GM21526 (cell line): ENCODE results near the gene SRPK3.

Source experiments
- ATAC-seq: cut with Tn5 transposase; IDR thresholded peaks from one replicate; pipeline ENCODE4 v1.9.1; 2021; ENCODE audit warnings: moderate library complexity; ENCODE audit not compliant: unreplicated experiment, low FRiP score

Gene SRPK3

DNA sequence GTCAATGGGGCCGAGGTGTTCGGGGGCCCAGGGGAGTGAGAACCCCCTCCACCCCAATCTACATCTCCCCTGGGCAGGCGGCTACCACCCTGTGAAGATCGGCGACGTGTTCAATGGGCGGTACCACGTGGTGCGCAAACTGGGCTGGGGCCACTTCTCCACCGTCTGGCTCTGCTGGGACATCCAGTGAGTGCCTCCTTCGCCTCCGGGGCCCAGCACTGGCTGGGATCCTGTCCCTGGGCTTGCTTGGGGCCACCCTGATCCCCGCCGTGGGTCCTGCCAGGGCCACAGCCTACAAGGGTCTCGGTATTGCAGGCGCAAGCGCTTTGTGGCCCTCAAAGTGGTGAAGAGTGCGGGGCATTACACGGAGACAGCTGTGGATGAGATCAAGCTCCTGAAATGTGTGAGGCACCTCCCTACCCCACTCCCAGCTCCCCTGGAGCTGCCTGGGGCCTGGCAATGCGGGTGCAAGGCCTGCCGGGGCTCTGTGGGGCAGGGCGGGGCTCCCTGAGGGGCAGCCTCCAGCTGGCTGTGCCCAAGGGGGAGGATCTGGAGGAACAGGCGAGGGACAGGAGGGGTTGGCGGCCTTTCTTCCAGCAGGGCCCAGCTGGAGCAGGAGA lies 697 bp downstream of the SRPK3 start:
- no peak for ATAC-seq

DNA sequence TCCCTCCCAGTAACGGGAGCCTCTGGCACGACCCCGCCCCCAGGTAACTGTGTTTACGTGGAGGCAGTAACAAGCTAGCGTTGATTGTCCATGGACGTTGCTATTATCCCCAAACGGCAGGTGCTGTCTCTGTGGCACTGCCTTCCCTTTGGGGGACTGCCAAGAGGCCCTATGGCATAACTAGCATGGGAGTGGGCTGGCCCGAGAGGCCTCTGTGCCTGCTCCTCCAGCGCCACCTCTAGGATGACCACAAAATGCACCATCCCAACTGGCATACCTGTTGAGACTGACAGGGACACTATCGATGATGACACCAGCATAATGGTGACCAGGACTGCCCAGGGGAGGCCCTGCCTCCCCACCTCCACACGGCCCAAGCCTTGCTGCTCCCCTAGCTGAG lies 1.5 kb downstream of the SRPK3 start:
- ATAC-seq, result no peak

DNA sequence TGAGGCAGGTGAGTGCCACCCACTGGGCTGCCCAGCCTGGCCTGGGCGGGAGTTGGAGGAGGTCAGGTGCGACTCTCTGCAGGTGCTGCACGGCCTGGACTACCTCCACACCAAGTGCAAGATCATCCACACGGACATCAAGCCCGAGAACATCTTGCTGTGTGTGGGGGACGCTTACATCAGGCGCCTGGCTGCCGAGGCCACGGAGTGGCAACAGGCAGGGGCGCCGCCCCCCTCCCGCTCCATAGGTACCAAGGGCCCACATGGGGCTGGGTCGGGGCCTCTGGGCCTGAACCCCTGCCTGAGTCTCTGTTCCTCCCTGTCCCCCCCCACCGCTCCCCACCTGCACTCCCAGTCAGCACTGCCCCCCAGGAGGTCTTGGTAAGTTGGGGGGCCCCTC lies 2.0 kb downstream of the SRPK3 start:
- no peak for ATAC-seq

DNA sequence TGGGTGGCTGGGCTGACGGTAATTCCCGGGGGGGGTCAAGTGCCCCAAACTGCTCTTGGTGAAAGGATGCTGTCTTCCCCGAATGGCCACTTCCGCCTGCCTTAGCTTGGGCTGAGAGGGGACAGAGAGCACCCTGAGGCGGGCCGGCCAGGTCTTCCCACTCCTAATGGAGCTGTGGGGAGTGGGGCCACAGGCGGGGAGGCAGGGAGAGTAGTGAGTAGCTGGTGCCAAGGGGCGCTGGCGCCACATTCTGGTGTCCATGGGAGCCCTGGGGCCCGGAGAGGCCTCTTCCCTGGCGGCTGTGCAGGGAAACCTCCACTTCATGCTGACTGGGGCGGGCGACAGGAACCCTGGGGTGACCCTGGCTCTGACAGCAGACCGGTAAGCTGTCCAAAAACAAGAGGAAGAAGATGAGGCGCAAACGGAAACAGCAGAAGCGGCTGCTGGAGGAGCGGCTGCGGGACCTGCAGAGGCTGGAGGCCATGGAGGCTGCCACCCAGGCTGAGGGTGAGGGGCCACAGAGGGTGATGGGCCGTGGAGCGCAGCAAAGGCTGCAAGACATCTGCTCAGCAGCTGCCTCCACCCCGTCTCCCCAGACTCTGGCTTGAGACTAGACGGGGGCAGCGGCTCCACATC lies 2.7 kb downstream of the SRPK3 start:
- ATAC-seq, result no peak

DNA sequence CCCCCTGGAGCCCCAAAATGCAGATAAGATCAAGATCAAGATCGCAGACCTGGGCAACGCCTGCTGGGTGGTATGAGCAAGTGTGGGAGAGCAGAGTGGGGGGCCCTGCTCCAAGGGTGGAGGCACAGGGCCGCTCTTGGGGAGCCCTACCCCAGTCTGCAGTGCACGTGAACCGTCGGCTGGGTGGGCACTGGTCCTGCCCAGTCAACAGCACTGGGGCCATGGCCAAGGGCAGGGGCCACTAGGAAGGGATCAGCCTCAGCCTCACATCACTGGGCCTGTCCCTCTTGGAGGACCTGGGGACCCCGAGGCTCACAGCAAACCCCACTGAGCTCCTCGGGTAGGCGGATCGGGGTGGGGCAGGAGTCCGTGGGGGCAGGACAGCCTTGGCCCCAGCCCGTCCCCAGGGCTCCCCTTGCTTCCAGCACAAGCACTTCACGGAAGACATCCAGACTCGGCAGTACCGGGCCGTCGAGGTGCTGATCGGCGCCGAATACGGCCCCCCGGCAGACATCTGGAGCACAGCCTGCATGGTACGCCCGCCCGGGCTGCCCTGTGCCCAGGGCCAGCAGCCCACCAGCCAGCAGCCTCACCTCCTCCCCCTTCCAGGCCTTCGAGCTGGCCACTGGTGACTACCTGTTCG lies 3.6 kb downstream of the SRPK3 start:
- ATAC-seq, result no peak

DNA sequence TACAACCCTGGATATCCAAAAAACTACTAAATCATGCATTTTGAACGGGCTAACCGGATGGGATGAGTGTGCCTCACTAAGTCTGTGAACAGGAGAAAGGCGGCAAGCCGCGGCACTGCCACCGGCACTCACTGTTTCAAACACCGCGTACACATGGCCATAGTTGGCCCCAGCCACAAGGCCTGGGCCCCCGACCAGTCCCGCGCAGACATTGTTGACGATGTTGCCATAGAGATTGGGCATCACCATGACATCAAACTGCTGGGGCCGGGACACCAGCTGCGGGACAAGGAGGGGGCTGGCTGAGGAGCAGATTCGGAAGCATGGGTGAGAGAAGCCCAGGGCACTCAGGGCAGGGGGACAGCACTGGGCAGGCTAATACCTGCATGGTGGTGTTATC lies 5.8 kb downstream of the SRPK3 start:
- ATAC-seq, result no peak

DNA sequence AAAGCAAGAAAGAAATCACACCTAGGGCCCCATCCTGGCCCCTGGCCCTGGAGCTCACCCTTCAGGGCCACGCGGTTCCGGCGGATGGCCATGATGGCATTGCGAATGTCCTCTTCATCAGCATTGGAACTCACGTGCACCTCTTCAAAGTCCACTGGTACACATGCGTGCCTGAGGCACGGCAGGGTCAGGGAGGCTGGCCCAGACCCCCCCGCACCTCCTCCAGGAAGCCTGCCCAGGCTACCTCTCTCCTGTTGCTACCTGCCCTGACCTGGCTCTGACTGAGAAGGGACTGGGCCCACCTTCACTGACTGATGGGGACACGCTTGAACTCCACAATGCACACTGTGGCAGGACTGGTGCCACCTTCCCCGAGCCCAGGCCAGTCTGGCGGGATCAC lies 8.8 kb downstream of the SRPK3 start:
- no peak for ATAC-seq

DNA sequence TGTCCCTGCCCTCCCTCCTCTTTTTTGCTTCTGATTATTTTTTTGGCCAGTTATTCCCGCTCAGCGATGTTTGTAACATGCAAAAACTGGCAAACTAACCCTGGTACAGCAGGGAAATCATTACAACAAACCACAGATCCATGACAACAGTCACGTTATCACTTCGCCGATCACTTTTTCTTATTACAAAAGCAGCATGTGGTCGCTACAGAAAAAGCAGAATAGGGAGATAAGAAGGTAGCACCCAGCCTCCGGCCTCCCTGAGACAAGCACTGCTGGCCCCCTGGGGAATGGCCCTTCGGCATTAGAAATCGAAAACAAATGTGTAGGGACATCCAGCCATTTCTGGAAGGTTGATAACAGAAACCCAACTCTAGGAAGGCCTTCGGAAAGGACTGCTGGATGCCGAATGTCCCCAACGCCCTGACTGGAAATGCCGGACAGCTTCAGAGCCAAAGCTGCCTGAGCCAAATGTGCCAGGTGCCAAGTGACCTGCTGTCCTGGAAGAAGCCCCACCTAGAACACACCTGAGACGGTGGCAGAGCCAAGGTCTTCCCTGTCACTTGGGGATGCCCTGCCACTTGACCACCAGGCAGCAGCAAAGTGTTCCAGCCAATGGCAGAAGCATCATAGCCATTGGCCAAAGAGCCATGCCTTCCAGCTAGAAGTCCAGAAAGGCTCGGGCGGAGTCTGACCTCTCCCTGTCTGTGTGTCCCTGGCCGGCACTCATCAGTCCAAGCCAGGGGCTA lies 10.4 kb downstream of the SRPK3 start:
- no peak for ATAC-seq

DNA sequence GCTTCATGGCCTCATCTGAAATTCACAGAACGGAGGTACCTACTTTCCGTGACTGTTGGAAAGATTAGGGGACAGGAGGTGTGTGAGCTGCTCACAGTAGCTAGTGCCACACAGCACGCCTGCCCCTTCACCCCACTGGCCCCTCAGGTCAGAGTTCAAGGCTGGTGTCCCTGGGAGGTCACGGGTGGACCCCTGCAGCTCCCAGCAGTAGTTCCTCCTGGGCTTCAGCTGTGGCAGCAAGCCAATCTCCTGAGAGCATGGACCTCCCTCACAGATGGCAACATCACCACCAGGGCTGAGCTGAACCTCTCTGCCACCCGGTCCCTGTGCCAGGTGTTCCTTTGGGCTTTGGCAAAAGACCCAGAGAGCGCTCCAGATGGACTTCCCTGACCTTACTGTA lies 11.5 kb downstream of the SRPK3 start:
- ATAC-seq, result no peak

DNA sequence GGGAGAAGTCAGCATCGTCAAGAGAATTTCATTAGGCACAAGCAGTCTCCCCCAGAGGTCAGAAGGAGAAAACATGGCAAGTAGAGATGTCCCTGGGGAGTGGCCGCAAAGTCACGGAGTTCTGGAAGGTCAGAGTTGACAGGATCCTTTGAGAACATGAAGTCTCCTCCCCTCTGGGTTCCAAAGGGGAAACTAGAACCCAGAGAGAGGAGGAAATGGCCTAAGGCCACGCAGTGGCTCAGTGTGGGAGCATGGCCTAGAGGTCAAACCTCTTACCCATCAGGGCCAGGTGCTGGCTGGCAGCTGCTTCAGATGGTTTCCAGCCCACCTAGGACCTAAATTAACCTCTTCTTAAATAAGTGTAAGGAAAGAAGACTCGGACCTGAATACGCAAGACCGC lies 12.4 kb downstream of the SRPK3 start:
- no peak for ATAC-seq

DNA sequence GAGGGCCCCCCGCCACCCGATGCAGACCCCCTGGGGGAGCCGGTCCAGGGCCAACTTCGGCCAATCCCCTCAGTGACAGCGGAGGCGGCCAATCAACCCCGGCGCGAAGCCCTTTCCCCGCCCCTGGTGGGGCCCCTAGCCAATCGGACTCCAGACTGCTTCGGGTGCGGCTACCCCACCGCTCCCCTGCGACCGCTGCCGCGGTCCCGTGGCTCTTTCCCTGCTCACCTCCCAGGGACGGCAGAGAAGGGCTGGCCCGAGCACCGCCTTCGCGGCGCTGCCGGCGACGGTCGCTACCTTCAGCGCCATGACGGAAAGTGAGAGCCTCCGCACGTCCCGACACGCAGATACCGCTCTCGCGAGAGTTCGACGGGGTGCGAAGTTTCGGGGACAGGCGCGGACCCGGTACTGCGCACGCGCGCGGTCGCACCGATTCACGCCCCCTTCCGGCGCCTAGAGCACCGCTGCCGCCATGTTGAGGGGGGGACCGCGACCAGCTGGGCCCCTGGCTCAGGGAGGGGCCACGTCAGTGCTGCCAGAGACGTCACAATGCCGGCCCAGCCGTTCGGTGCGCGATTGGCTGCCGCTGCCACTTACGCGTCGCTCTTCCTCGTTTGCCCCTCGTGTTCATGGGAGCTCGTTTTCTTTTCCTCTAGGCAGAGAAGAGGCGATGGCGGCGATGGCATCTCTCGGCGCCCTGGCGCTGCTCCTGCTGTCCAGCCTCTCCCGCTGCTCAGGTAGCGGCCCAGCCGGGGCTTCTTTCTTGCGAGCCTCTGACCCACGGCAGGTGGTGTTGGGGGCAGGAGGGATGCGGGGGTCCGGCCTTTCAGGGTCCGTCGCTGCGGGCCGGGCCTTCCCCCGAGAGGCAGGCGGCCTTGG lies 13.4 kb downstream of the SRPK3 start, which contains the start of the genes IDH3G and SSR4:
IDH3G (minus strand) TSS at position 358 of the 879 bp plus-strand sequence; CDS start at position 309, 49 bp downstream.
SSR4 (plus strand) TSS at position 651 of the 879 bp plus-strand sequence; CDS start at position 671, 20 bp downstream.
- peak; percentile 82 for ATAC-seq

DNA sequence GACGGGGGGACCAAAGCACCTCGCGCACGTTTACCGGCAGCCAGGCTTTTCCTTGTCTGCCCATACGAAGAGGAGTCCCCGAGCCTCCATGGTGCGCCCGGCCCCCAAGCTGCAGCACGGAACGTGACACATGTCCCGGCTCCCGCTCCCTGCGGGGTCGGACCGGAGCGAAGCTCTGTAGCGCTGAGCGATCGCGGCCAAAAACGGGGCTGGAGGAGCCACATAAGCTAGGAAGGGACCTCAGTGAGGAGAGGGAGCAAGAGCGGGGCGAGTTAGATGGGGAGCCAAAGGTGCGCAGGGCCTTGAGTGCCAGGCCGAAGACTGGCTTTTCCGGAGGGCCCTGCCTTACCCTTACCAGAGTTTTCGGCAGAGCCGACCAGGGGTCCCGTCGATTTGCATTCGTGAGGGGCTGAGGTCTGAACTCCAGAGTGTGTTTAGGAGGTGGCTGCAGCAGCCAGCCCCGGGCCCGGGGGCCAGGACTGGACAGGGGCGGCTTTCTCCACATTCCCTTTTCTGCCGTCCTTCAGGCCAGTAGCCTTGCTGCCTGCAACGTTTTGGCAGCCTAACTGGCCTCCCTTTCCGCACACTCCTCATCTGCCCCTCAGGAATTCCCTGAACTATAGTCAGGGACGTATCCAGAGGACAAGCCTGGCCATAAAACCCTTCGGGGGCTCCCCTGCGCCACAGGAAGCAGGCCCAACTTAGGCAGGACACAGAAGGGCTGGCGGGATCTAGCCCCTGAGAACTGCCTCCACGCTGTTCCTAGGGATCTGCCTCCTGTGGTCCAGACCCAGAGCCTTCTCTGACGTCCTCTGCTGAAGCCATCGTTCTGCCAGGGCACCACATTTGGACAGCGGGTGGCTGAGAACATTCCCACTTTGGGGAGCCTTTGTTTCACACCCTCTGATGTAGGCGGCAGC lies 14.3 kb downstream of the SRPK3 start:
- no peak for ATAC-seq

DNA sequence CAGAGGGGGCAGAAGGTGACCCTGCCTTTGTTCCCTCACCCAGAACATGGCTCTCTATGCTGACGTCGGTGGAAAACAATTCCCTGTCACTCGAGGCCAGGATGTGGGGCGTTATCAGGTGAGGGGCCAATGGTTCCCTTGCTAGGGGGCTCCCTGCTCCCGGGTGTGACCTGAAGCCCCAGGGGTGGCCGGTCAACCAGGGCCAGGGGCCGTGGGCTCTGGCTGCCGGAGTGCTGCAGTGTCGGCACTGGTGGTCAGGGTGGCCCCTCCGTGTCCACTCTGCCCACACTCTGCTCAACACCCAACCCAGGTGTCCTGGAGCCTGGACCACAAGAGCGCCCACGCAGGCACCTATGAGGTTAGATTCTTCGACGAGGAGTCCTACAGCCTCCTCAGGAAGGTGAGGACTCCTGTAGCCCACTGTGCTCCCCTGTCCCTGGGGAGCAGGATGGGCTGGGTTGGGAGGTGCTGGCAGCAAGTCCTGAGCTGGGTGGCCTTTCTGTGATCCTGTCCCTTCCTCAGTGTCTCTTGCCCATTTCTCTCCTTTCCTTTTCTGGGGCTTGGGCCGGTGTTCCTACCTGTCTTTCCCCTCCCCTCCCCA lies 16.7 kb downstream of the SRPK3 start:
- no peak for ATAC-seq

DNA sequence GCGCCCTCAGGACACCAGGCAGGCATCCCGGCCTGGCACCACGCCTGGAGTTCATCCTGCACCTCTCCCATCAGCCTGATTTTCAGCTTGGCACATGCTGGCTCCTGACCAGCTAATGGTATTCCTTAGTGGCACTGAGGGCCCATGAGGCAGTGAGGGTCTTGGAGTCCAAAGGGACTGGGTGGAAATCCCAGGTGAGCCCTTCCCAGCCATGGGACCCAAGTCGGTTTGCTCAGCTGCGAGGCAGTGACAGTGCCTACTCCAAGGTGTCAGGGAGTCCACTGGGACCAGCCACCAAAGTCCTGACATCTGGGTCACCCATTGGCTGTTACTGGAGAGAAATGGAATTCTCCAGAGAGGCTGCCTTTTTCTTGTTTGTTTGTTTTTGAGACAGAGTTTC lies 18.5 kb downstream of the SRPK3 start:
- no peak for ATAC-seq

DNA sequence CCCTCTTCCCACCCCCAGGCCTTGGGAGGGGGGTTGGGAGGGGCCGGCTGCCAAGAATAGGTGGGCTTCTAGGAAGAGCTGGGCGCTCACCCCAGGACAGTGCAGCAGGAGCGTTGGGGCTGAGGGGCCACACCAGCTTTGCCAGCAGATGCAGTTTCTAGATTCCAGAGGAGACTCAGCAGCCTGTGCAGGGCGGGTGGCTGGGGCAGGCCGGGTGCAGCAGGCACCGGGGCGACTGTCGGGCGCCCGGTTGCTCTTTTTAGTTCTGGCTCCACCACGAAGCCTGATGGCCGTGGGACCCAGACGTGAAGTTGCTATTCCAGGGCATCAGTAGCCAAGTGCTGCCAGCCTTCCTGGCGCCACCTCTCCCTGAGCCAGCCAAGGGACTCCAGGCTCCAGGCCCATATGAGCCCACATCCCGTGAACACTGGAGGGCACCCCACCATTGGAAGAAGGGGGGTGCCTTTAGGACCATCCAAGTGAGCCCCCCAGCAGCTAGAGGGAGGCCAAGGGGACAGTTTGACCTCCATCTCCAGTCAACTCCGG lies 19.4 kb downstream of the SRPK3 start:
- no peak for ATAC-seq

DNA sequence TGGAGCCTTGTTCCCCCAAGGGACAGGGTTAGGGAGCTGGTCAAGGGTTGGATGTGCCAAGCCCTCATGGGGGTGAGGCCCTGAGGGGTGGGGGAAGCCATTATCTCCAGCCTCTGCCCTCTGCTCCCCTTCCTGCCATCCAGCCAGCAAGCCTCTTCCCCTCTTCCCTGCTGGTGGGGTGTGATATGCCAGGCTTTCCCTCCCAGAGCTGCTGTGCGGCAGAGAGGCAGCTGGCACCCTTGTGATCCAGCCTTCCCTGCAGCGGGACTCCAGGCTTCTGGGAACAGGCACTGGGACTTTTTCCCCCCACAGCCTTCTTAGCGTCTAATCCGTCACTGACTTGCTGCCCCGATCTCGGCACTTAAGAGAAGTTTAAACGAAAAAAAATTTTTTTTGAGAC lies 19.9 kb downstream of the SRPK3 start:
- ATAC-seq, result no peak

DNA sequence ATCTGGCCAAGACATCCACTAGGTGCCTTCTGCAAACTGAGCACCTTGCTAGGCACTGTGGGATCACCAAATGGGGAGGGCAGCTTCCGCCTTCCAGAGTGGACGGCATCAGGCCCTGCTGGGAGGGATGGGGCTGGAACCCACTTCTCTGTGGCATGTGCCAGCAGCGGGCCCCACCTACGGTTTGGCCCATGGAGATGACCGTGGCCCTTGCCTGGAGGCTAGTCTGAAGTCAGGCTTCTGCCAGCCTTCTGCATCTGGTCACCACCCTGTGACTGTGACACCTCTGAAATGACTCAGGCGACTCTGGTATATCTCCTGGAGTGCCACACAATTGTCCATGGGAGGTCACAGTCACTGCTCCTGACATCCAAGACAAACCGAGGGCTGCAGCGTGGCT lies 20.8 kb downstream of the SRPK3 start:
- no peak for ATAC-seq

DNA sequence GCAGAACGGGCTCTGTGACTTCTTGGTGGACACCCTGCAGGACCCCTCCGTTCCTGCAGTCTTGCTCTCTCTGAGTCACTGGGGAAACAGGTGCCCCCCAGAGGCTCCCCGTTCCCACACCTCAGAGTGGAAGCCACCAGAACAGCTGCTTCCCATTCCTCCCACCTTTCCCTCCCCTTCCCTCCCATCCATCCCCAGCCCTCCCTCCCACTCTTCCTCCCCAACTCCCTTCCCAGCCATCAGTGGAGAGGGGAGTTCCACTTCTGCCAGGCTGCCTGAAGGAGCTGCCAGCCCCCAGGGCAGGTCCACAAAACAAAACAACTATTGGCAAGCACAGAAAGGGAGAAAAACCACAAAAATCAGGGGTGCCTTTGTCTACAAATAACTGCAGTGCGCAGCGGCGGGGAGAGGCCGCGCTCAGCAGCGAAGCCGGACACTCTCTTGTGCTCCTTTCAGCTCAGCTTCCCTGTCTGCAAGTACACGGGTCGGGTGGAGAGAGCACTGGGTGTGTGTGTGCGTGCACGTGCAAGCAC lies 21.7 kb downstream of the SRPK3 start:
- ATAC-seq, result no peak
